ENCODE results near the gene PDCD2L.
A peak's percentile ranks its signal among the peaks of the same experiment; 100 is the strongest.
"Not testable (repeated sequence)": the region's sequence is repeated elsewhere in the genome, so short reads cannot be mapped to it uniquely, and the experiment has no call there.

PDCD2L gene

GRCh38 chr19:34404109-34404909 is at the start of gene PDCD2L:
Gene PDCD2L, plus strand, starts transcription at chr19:34404399. Its CDS starts 32 bp downstream, at chr19:34404431.
- DNase-seq (ENCODE audit: low spot score) = peak; percentile 81

- no peak for DNase-seq (ENCODE audit: low spot score)
Measured at GRCh38 chr19:34355201-34355600, 49.0 kb upstream of the PDCD2L start.

GRCh38 chr19:34356875-34357274 is 47.3 kb upstream of the PDCD2L start:
- no peak for DNase-seq (ENCODE audit: low spot score)

- DNase-seq (ENCODE audit: low spot score) = no peak
Measured at GRCh38 chr19:34357431-34357830, 46.8 kb upstream of the PDCD2L start.

- peak; percentile 91 for DNase-seq (ENCODE audit: low spot score)
Measured at GRCh38 chr19:34359140-34359953, 44.9 kb upstream of the PDCD2L start.

GRCh38 chr19:34359954-34360315 is 44.3 kb upstream of the PDCD2L start:
- no peak for DNase-seq (ENCODE audit: low spot score)

- DNase-seq (ENCODE audit: low spot score) = no peak
Measured at GRCh38 chr19:34360354-34360909, 43.8 kb upstream of the PDCD2L start.

- no peak for DNase-seq (ENCODE audit: low spot score)
Measured at GRCh38 chr19:34362679-34363069, 41.5 kb upstream of the PDCD2L start.

GRCh38 chr19:34363094-34363493 is 41.1 kb upstream of the PDCD2L start:
- no peak for DNase-seq (ENCODE audit: low spot score)

GRCh38 chr19:34363930-34364329 is 40.3 kb upstream of the PDCD2L start:
- DNase-seq (ENCODE audit: low spot score) = no peak

- DNase-seq (ENCODE audit: low spot score) = no peak
Measured at GRCh38 chr19:34364462-34364829, 39.8 kb upstream of the PDCD2L start.

- DNase-seq (ENCODE audit: low spot score) = peak; percentile 66
Measured at GRCh38 chr19:34364830-34365462, 39.3 kb upstream of the PDCD2L start, which contains the start of gene GPI. Gene GPI, plus strand, starts transcription at chr19:34365196. Its CDS starts 71 bp downstream, at chr19:34365267.

- DNase-seq (ENCODE audit: low spot score) = no peak
Measured at GRCh38 chr19:34365463-34366401, 38.5 kb upstream of the PDCD2L start.

- no peak for DNase-seq (ENCODE audit: low spot score)
Measured at GRCh38 chr19:34366738-34367623, 37.2 kb upstream of the PDCD2L start.

- no peak for DNase-seq (ENCODE audit: low spot score)
Measured at GRCh38 chr19:34367624-34367957, 36.6 kb upstream of the PDCD2L start.

GRCh38 chr19:34368338-34368737 is 35.9 kb upstream of the PDCD2L start:
- no peak for DNase-seq (ENCODE audit: low spot score)

GRCh38 chr19:34369166-34369565 is 35.0 kb upstream of the PDCD2L start:
- not testable (repeated sequence) for DNase-seq (ENCODE audit: low spot score)

- no peak for DNase-seq (ENCODE audit: low spot score)
Measured at GRCh38 chr19:34370117-34370516, 34.1 kb upstream of the PDCD2L start.

- no peak for DNase-seq (ENCODE audit: low spot score)
Measured at GRCh38 chr19:34370983-34371382, 33.2 kb upstream of the PDCD2L start.

GRCh38 chr19:34373601-34374288 is 30.5 kb upstream of the PDCD2L start:
- no peak for DNase-seq (ENCODE audit: low spot score)

Data from putamen (tissue), 1 donor.